H1 (cell line): ENCODE results near the gene XKR8. TPM values are rescaled to one million over a fixed set of nuclear protein-coding genes. Genes with fewer than 3 reads are reported as not detected.
A peak's percentile ranks its signal among the peaks of the same experiment; 100 is the strongest.

Experiments used
- CTCF ChIA-PET: fragments of 300-600 bp; sonication (Branson Sonifier 250); formaldehyde crosslinking; loops from one replicate; lab custom pipeline; 2021; ENCODE audit not compliant: partially characterized antibody; lab: Charles Lee
- POLR2A ChIA-PET: fragments of 300-600 bp; sonication (Branson Sonifier 250); formaldehyde crosslinking; loops from one replicate; lab custom pipeline; 2021; ENCODE audit warnings: inconsistent platforms; ENCODE audit not compliant: partially characterized antibody; lab: Charles Lee
- DNase-seq, 2 experiments: peaks; one replicate each; pipeline versions ENCODE4 v3.0.0 to v3.0.0-alpha.2; 2010 to 2022; ENCODE audit warnings: low spot score in 2 of 2, low read depth in 1 of 2, mixed read lengths in 1 of 2
- FAIRE-seq: peaks from 2 replicates; lab custom pipeline; 2011; peaks lifted over from hg19 to GRCh38; lab: Jason Lieb, UNC
- H2AFZ ChIP-seq: 2 replicates; pipeline ENCODE4 v1.8.1; 2012; ENCODE audit warnings: low read length, inconsistent platforms
- H2AK5ac ChIP-seq: 2 replicates; pipeline ENCODE4 v1.6.1; 2013; ENCODE audit warnings: low read depth, low read length
- H2BK120ac ChIP-seq: replicated peaks from 2 replicates; pipeline ENCODE3; 2013; ENCODE audit warnings: low read depth, low read length, inconsistent platforms
- H2BK12ac ChIP-seq: 2 replicates; pipeline ENCODE4 v1.6.1; 2013; ENCODE audit warnings: low read depth, low read length
- H2BK15ac ChIP-seq: 2 replicates; pipeline ENCODE4 v1.6.1; 2013; ENCODE audit warnings: low read length
- H2BK20ac ChIP-seq: 2 replicates; pipeline ENCODE4 v1.6.1; 2013; ENCODE audit warnings: low read length
- H2BK5ac ChIP-seq: 2 replicates; pipeline ENCODE4 v1.6.1; 2013; ENCODE audit warnings: low read depth, low read length
- H3K14ac ChIP-seq: 2 replicates; pipeline ENCODE4 v1.6.1; 2013; ENCODE audit warnings: inconsistent platforms; ENCODE audit not compliant: insufficient read length
- H3K18ac ChIP-seq: 2 replicates; pipeline ENCODE4 v1.6.1; 2013; ENCODE audit warnings: low read length; ENCODE audit errors: extremely low read depth
- H3K23ac ChIP-seq: 2 replicates; pipeline ENCODE4 v1.6.1; 2013; ENCODE audit warnings: inconsistent platforms; ENCODE audit not compliant: insufficient read length
- H3K23me2 ChIP-seq: 2 replicates; pipeline ENCODE4 v1.6.1; 2013; ENCODE audit warnings: low read depth, low read length
- H3K27ac ChIP-seq: 2 replicates; pipeline ENCODE4 v1.6.1; 2011; ENCODE audit warnings: low read depth, low read length, inconsistent platforms
- H3K27me3 ChIP-seq, 4 experiments: replicated peaks in 1 of 4; 1 replicate in 1 of 4; 2 replicates in 3 of 4; pipeline versions ENCODE4 v1.6.1 to v1.8.1; 2011 to 2013; ENCODE audit warnings: low read length in 3 of 4, mild to moderate bottlenecking in 3 of 4, inconsistent platforms in 2 of 4, mixed read lengths in 2 of 4, moderate library complexity in 1 of 4; ENCODE audit not compliant: control insufficient read depth in 3 of 4, insufficient read depth in 3 of 4; ENCODE audit errors: extremely low read depth in 1 of 4
- H3K36me3 ChIP-seq, 4 experiments: 2 replicates each; pipeline versions ENCODE4 v1.6.1 to v1.8.1; 2011 to 2013; ENCODE audit warnings: mild to moderate bottlenecking in 4 of 4, low read length in 3 of 4, moderate library complexity in 2 of 4, control low read depth in 1 of 4, inconsistent platforms in 1 of 4; ENCODE audit not compliant: insufficient read depth in 4 of 4, control insufficient read depth in 2 of 4
- H3K4ac ChIP-seq: replicated peaks from 2 replicates; pipeline ENCODE3; 2013; ENCODE audit warnings: low read length, low read depth, mixed read lengths, inconsistent platforms; ENCODE audit not compliant: insufficient read length
- H3K4me1 ChIP-seq, 4 experiments: replicated peaks in 1 of 4; 1 replicate in 1 of 4; 2 replicates in 3 of 4; pipeline versions ENCODE4 v1.6.1 to v1.8.1; 2011 to 2013; ENCODE audit warnings: low read length in 3 of 4, inconsistent platforms in 2 of 4, mixed read lengths in 1 of 4; ENCODE audit not compliant: insufficient read depth in 4 of 4, control insufficient read depth in 3 of 4
- H3K4me2 ChIP-seq, 2 experiments: 2 replicates each; pipeline versions ENCODE4 v1.6.1 to v1.8.1; 2011 to 2013; ENCODE audit warnings: low read depth in 2 of 2, low read length in 2 of 2, control low read depth in 1 of 2, inconsistent platforms in 1 of 2, mild to moderate bottlenecking in 1 of 2; ENCODE audit not compliant: insufficient read depth in 1 of 2
- H3K4me3 ChIP-seq, 4 experiments: fragments of 200-600, 300-600 bp in 1 of 4; sonication (generic), shearing (Covaris generic), sonication (Bioruptor Twin) in 1 of 4; 2 replicates each; pipeline versions ENCODE4 v1.5.1 to v1.8.1; 2011 to 2016; ENCODE audit warnings: low read length in 4 of 4, low read depth in 3 of 4, control low read depth in 2 of 4, inconsistent platforms in 2 of 4, mild to moderate bottlenecking in 2 of 4, mixed read lengths in 1 of 4, moderate library complexity in 1 of 4; ENCODE audit not compliant: insufficient read depth in 2 of 4; ENCODE audit errors: extremely low read depth in 1 of 4
- H3K56ac ChIP-seq: replicated peaks from 2 replicates; pipeline ENCODE3; 2013; ENCODE audit warnings: low read depth, mild to moderate bottlenecking, mixed read lengths, low read length, inconsistent platforms; ENCODE audit not compliant: insufficient read length
- H3K79me1 ChIP-seq: 2 replicates; pipeline ENCODE4 v1.6.1; 2013; ENCODE audit warnings: low read depth, low read length, control low read depth
- H3K79me2 ChIP-seq, 2 experiments: 2 replicates each; pipeline versions ENCODE4 v1.6.1 to v1.8.1; 2012 to 2013; ENCODE audit warnings: low read length in 2 of 2, mild to moderate bottlenecking in 2 of 2, inconsistent platforms in 1 of 2; ENCODE audit not compliant: insufficient read depth in 2 of 2, control insufficient read depth in 1 of 2
- H3K9ac ChIP-seq, 4 experiments: replicated peaks in 1 of 4; 1 replicate in 1 of 4; 2 replicates in 3 of 4; pipeline versions ENCODE4 v1.6.1 to v1.8.1; 2011 to 2013; ENCODE audit warnings: low read depth in 3 of 4, low read length in 3 of 4, control low read depth in 2 of 4, mild to moderate bottlenecking in 2 of 4, moderate library complexity in 2 of 4, inconsistent platforms in 1 of 4; ENCODE audit errors: extremely low read depth in 1 of 4
- H3K9me3 ChIP-seq, 2 experiments: 2 replicates each; pipeline versions ENCODE4 v1.6.1 to v1.8.1; 2012 to 2013; ENCODE audit warnings: mild to moderate bottlenecking in 2 of 2, moderate library complexity in 2 of 2, control low read depth in 1 of 2, inconsistent platforms in 1 of 2, low read depth in 1 of 2, low read length in 1 of 2, mixed read lengths in 1 of 2; ENCODE audit not compliant: insufficient read depth in 2 of 2
- H4K20me1 ChIP-seq, 2 experiments: replicated peaks in 1 of 2; 2 replicates each; pipeline versions ENCODE3 to v1.8.1; 2011 to 2013; ENCODE audit warnings: inconsistent platforms in 2 of 2, low read length in 2 of 2, mild to moderate bottlenecking in 1 of 2; ENCODE audit not compliant: insufficient read depth in 2 of 2, control insufficient read depth in 1 of 2
- H4K5ac ChIP-seq: 2 replicates; pipeline ENCODE4 v1.6.1; 2013; ENCODE audit warnings: low read length, low read depth, mixed read lengths, inconsistent platforms; ENCODE audit not compliant: insufficient read length
- H4K8ac ChIP-seq: 2 replicates; pipeline ENCODE4 v1.8.0; 2013; ENCODE audit warnings: mild to moderate bottlenecking, moderate library complexity, low read length, inconsistent platforms; ENCODE audit not compliant: insufficient read depth; ENCODE audit errors: extremely low read depth
- H4K91ac ChIP-seq: replicated peaks from 2 replicates; pipeline ENCODE3; 2013; ENCODE audit warnings: low read length, mixed read lengths, inconsistent platforms; ENCODE audit not compliant: insufficient read length
- E2F6 ChIP-seq: IDR thresholded peaks from 2 replicates; pipeline ENCODE4 v1.6.1; 2012; ENCODE audit warnings: inconsistent platforms
- KDM1A ChIP-seq: fragments of 200-600, 300-600 bp; sonication (generic); IDR thresholded peaks from 2 replicates; pipeline ENCODE4 v1.7.1; 2016; ENCODE audit warnings: mild to moderate bottlenecking, low read length, borderline replicate concordance
- RFX5 ChIP-seq: IDR thresholded peaks from 2 replicates; pipeline ENCODE4 v1.6.1; 2011; ENCODE audit warnings: low read depth, low read length, improper control_type of control experiment, borderline replicate concordance
- RNF2 ChIP-seq: fragments of 200-900, 300-1000 bp; sonication (generic); IDR thresholded peaks from 2 replicates; pipeline ENCODE4 v1.7.1; 2016; ENCODE audit warnings: borderline replicate concordance, low read depth, mild to moderate bottlenecking, antibody characterized with exemption, low read length; ENCODE audit not compliant: poor library complexity, severe bottlenecking; ENCODE audit errors: missing control alignments
- SUZ12 ChIP-seq: fragments of 200-600 bp; sonication (generic); IDR thresholded peaks from 2 replicates; pipeline ENCODE4 v1.6.1; 2012; ENCODE audit warnings: mild to moderate bottlenecking, inconsistent platforms, low read length, moderate library complexity, mixed read lengths
- WGBS, 2 experiments: shearing (Covaris generic) in 1 of 2; methylation state at CpG; one replicate each; pipeline versions ENCODE4 v1.1.6 to v1.1.7; 2013 to 2015; ENCODE audit warnings: low lambda C conversion rate in 2 of 2, mixed read lengths in 2 of 2, inconsistent platforms in 1 of 2, low coverage in 1 of 2, missing lambda C conversion rate in 1 of 2; ENCODE audit not compliant: insufficient replicate concordance in 2 of 2, insufficient coverage in 1 of 2, insufficient read length in 1 of 2; ENCODE audit errors: extremely low coverage in 1 of 2, missing lambda C conversion rate in 1 of 2; 5-methylcytosine and 5-hydroxymethylcytosine counted together
- polyA plus RNA-seq, 7 experiments: library from polyadenylated mRNA; depleted of rRNA in 3 of 7; stranded (reverse) in 5 of 7; unstranded in 2 of 7; fragments of >200 nt in 5 of 7; fragments of 200-250 nt in 2 of 7; gene quantifications; 1 replicate in 5 of 7; 2 replicates in 1 of 7; 4 replicates in 1 of 7; pipeline versions ENCODE4 v1.2.1 to v1.2.3, GENCODE V29; 2011 to 2013; ENCODE audit warnings: missing spikeins in 2 of 7, mixed read lengths in 2 of 7
- total RNA-seq: library from RNA; stranded (reverse); fragmentation: NEBNext Ultra II Directional; extraction: Animal tissue kit (Norgen Biotek cat#: 25700); gene quantifications from 2 replicates; pipeline ENCODE4 v1.2.1, GENCODE V29; 2021

Gene XKR8
- total and polyA plus RNA-seq, 2 of the 8 experiments (the other 6 are each of a cell fraction or from before 2014, with no cell fraction given): 14.2 to 16.3 TPM

- Histone ChIP-seq H2BK120ac (no peak overlapping the region), H3K4me3 (peak overlapping the region in 1 of 4 experiments; percentile 30; a peak in 3 of 8 replicates), H3K4me2 (peak overlapping the region; percentile 46 to 71; a peak in 3 of 4 replicates), H2BK20ac (no peak overlapping the region), H3K79me2 (peaks cover 0 to 25% of the 10 kb centered on the region in 2 experiments; a peak in 2 of 4 replicates), H3K4me1 (no peaks in the 10 kb centered on the region; a peak in 2 of 7 replicates), H2BK5ac (no peak overlapping the region), H3K56ac (no peak overlapping the region), H3K23me2 (no peaks in the 10 kb centered on the region), H3K9ac (peak overlapping the region in 1 of 4 experiments; percentile 51; a peak in 2 of 7 replicates), H4K91ac (no peak overlapping the region), H3K27me3 (peaks cover 0 to 9% (median 8%) of the 10 kb centered on the region in 4 experiments; a peak in 6 of 7 replicates), H3K27ac (no peak overlapping the region; the same call in 1 of the 2 replicates), H2BK15ac (peak overlapping the region; percentile 98; the same call in 1 of the 2 replicates), H3K14ac (no peak overlapping the region), H4K5ac (peak overlapping the region; percentile 20), H3K79me1 (no peaks in the 10 kb centered on the region; the same call in 1 of the 2 replicates), H3K9me3 (peaks cover 3 to 7% of the 10 kb centered on the region in 2 experiments; a peak in 3 of 4 replicates), H4K8ac (peak overlapping the region; percentile 94; the same call in 1 of the 2 replicates), H2AFZ (peak overlapping the region; percentile 94), H2AK5ac (no peak overlapping the region), H3K18ac (no peak overlapping the region), H3K36me3 (peaks cover 6 to 28% (median 11%) of the 10 kb centered on the region in 4 experiments; a peak in 6 of 8 replicates), H4K20me1 (no peaks in the 10 kb centered on the region), H3K23ac (no peak overlapping the region), H3K4ac (no peak overlapping the region), H2BK12ac (peak overlapping the region; percentile 84; the same call in 1 of the 2 replicates)
- CTCF ChIA-PET: no interaction called here
- POLR2A ChIA-PET: no interaction called here
- peak; percentile 86; the same call in 1 of the 2 replicates for TF ChIP-seq E2F6
- 0 out of 2 replicates have a peak, but pooled peaks have one; percentile 5 for TF ChIP-seq KDM1A
- TF ChIP-seq RFX5: no peak
- no peak for TF ChIP-seq SUZ12
- peak; percentile 35 for TF ChIP-seq RNF2
- FAIRE-seq: no peak
- DNase-seq: no peak
- 84% methylated on average over 7 of the region's 7 CpGs; no CpG with 5 or more reads in 1 of the 2 experiments for WGBS, 2 experiments
These were observed 44.6 kb upstream of the XKR8 start for GRCh38 chr1:27915082-27915575.
